ENCODE data around the gene FBXL14.

Gene FBXL14

GRCh38 chr12:1533602-1534304, 60.6 kb downstream of the FBXL14 start:
- DNase-seq (ENCODE audit: low spot score): no peak

GRCh38 chr12:1533205-1533601, 61.2 kb downstream of the FBXL14 start:
- no peak for DNase-seq (ENCODE audit: low spot score)

- no peak for DNase-seq (ENCODE audit: low spot score)
These were observed 61.8 kb downstream of the FBXL14 start for GRCh38 chr12:1532375-1533165.

- no peak for DNase-seq (ENCODE audit: low spot score)
These were observed 62.6 kb downstream of the FBXL14 start for GRCh38 chr12:1531654-1532374.

- DNase-seq (ENCODE audit: low spot score): no peak
These were observed 63.2 kb downstream of the FBXL14 start for GRCh38 chr12:1531153-1531653.

GRCh38 chr12:1530592-1531152, 63.7 kb downstream of the FBXL14 start:
- no peak for DNase-seq (ENCODE audit: low spot score)

- no peak for DNase-seq (ENCODE audit: low spot score)
These were observed 64.4 kb downstream of the FBXL14 start for GRCh38 chr12:1529862-1530591.

- DNase-seq (ENCODE audit: low spot score): no peak
These were observed 65.0 kb downstream of the FBXL14 start for GRCh38 chr12:1529228-1529861.

GRCh38 chr12:1528791-1529190, 65.6 kb downstream of the FBXL14 start:
- DNase-seq (ENCODE audit: low spot score): no peak

- no peak for DNase-seq (ENCODE audit: low spot score)
These were observed 66.6 kb downstream of the FBXL14 start for GRCh38 chr12:1527789-1528188.

- no peak for DNase-seq (ENCODE audit: low spot score)
These were observed 68.5 kb downstream of the FBXL14 start for GRCh38 chr12:1525858-1526257.

GRCh38 chr12:1523558-1524050, 70.8 kb downstream of the FBXL14 start:
- no peak for DNase-seq (ENCODE audit: low spot score)

- no peak for DNase-seq (ENCODE audit: low spot score)
These were observed 71.3 kb downstream of the FBXL14 start for GRCh38 chr12:1523046-1523445.

- no peak for DNase-seq (ENCODE audit: low spot score)
These were observed 74.7 kb downstream of the FBXL14 start for GRCh38 chr12:1519642-1520041.

- DNase-seq (ENCODE audit: low spot score): no peak
These were observed 75.5 kb downstream of the FBXL14 start for GRCh38 chr12:1518591-1519516.

- no peak for DNase-seq (ENCODE audit: low spot score)
These were observed 76.5 kb downstream of the FBXL14 start for GRCh38 chr12:1517734-1518525.

- DNase-seq (ENCODE audit: low spot score): no peak
These were observed 77.4 kb downstream of the FBXL14 start for GRCh38 chr12:1517007-1517406.

All from pons (tissue), 1 donor.